ENCODE results near the gene CENPM.

Gene CENPM

DNA sequence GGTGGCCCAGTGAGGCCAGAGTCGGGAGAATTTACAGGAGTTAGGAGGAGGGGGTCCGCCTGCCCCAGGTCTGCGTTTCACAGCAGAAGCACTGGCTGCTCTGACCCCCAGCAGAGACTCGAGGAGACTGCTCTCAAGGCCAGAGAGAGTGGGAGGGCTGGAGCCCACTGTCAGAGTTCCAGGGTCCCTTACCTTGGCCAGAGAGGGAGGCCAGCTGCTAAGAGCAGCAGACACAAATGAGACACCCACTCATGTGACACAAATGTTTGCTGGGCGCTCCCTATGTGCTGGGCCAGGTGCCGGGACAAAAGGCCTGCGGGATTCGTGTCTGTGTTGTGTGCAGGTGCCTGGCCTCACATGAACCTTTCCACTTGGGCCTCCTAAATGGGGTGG lies 17.5 kb downstream of the CENPM start:
- DNase-seq: no peak

GRCh38 chr22:41928593-41929417 lies 18.1 kb downstream of the CENPM start:
- no peak for DNase-seq

- DNase-seq: no peak
These were observed 19.1 kb downstream of the CENPM start for GRCh38 chr22:41927813-41928212.

DNA sequence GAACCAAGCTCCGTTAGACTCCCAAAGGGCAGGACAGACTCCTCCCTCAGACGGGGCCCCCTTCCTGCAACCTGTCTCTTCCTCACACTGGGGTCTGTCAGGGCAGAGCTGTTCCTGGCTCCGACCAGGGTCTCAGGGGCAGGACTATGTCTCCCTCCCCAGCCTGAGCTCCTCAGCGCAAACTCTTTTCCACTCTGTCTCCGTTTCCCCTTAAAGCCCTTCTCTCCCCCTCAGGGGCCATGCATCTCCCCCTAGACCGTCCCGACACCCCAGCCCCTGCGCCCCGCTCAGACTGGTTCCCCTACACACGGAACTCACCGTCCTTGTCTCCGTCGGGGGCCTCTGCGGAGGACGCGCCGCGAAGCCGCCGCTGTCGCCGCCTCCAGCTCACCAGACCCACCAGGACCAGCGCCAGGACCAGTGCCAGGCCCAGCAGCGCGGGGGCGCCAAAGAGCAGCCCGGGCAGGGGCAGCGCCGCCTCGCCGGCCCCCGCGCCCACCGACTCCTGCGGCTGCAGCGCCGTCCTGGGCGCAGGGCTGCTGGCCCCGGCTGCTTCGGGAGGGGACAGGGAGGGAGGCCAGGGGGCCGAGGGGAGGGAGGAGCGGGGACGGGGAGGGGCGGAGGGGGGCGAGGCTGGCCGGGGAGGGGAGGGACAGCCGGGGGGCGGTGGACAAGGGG lies 21.0 kb downstream of the CENPM start:
- peak; percentile 21 for DNase-seq

DNA sequence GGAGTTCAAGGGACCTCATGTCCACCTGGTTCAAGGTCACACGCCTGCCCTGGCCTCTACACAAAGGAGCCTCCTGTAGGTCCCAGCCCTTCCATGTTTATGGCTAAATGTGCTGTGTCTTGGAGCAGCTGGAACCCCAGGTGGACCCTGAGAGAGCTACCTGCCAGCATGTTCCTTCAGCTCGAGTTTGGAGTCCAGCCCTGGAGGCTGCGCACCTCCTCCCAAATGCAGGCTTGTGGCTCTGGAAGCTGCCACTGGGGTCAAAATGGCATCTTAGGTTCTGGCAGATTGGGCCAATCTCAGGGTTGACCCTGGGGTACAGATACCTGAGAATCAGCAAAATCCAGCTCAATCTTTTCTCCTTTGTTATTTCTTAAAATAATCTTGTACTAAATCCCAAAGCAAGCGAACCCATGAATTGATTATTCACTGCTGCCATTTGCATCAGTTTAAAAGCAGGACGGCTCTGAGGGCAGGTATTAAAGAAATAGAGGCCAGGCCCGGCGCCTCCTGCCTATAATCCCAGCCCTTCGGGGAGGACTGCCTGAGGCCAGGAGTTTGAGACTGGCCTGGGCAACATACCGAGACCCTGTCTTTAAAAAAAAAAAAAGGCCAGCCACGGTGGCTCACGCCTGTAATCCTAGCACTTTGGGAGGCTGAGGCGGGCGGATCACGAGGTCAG lies 23.2 kb downstream of the CENPM start:
- DNase-seq: no peak

- DNase-seq: no peak
These were observed 23.9 kb downstream of the CENPM start for GRCh38 chr22:41922940-41923594.

- no peak for DNase-seq
These were observed 24.6 kb downstream of the CENPM start for GRCh38 chr22:41922328-41922727.

- no peak for DNase-seq
These were observed 26.5 kb downstream of the CENPM start for GRCh38 chr22:41920271-41920976.

GRCh38 chr22:41919357-41920224 lies 27.4 kb downstream of the CENPM start:
- DNase-seq: no peak

- no peak for DNase-seq
These were observed 28.8 kb downstream of the CENPM start for GRCh38 chr22:41917903-41918791.

DNA sequence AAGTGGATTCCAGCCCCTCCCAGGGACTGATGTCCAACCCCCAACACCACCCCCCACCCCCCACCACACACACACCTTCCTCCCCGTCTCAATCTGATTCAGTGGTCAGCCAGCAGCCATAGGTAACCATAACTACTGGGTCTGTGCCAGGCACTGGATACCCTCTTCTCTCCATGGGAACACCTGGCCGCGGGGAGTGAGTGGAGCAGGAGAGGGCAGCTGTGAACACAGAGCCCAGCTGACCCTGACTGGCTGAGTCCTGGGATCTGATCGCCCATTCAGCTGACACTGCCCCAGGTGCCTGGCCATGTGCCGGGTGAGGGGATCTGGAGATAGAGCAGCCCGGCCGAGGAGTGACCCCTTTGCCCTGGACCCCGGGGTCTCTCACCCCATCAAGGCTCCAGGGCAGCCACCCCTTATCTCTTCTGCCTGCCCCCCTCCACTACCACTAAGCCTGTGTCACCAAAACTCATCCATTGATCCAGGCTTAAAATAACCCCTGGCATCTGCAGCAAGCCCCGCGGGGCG lies 29.5 kb downstream of the CENPM start:
- no peak for DNase-seq

GRCh38 chr22:41916745-41917358 lies 30.1 kb downstream of the CENPM start:
- no peak for DNase-seq

- no peak for DNase-seq
These were observed 31.0 kb downstream of the CENPM start for GRCh38 chr22:41915786-41916493.

GRCh38 chr22:41915035-41915785 lies 31.7 kb downstream of the CENPM start, which contains the start of gene SHISA8:
Gene SHISA8 (minus strand): TSS chr22:41915074. CDS start chr22:41914667, 407 bp downstream.
- DNase-seq: peak; percentile 7

DNA sequence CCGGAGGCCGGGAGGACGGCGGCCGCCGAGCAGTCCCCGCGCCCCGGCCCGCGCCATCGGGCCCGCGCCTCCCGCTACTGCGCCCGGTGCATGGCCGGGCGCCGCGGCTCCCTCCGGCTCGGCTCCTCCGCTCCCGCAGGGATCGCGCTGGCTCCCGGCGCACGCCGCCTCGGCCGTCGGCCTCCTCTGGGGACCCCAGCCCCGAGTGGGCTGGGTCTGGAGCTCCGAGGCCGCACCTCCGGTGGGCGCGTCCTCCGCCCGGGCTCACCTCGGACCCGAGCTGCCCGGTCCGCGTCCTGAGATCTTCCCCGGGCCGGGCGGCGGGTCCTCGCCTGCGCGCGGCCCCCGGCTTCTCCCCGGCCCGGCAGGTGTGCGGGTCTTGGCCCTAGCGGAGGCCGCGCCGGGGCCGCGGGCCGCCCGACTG lies 32.3 kb downstream of the CENPM start:
- no peak for DNase-seq

- no peak for DNase-seq
These were observed 33.0 kb downstream of the CENPM start for GRCh38 chr22:41913842-41914534.

DNA sequence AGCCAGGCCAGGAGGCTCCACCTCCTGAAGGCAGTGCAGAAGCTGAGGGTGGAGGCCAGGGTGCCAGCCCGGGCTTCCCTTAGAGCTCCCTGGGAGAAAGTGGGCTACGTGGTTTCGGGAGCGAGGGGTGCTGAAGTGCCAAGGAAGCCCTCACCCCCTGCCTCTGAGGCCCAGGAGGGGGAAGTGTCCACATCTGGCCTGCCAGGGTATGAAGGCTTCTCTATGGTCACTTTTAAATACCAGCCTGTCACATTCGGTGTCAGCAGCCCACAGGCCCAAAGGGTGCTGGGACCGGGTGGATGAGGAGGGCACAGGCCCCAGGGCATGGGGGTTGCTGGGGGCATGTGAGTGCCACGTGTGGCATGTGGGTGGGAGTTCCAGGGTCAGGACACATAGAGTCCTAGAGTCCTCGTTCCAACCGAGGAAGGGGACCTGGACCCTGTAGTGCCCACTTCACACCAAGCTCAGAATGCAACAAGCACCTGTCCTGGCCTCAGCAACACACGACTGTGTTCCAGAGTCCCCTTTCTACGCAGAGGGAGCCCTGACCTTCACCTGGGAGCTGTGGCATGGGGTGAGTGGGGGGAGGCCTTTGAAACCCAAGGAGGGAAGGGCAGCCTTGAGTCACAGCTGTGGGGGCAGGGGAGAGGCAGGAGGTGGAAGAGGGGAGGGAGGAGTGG lies 33.8 kb downstream of the CENPM start:
- DNase-seq: no peak

Measured in amniotic stem cell (primary cell).